ENCODE results near the gene TLE5. TPM values are rescaled to one million over a fixed set of nuclear protein-coding genes. Genes with fewer than 3 reads are reported as not detected.

Gene TLE5
- 612 and 690 TPM in 2 replicates for total RNA-seq
- 446 and 487 TPM in 2 replicates for polyA plus RNA-seq

GRCh38 chr19:3062165-3063105 is at the start of gene TLE5:
Gene TLE5, minus strand, starts transcription at chr19:3062495. Its CDS starts 295 bp downstream, at chr19:3062200.
- Histone ChIP-seq H3K27ac (peak within 1 kb of the TSS; percentile 85), H3K36me3 (peaks cover 14% of the 10 kb centered on the region), H3K27me3 (no peaks in the 10 kb centered on the region), H3K9me3 (ENCODE audit: low read depth) (no peaks in the 10 kb centered on the region), H3K4me1 (ENCODE audit: low read depth) (peaks cover 5% of the 10 kb centered on the region), H3K4me3 (peak within 1 kb of the TSS; percentile 61)
- peak; percentile 67 to 73 for DNase-seq (ENCODE audit: low read depth in 1 of 2, low spot score in 1 of 2)
- TF ChIP-seq CTCF (IDR thresholded peaks at IDR 0.05; ENCODE audit: low read depth, low read length), result no peak

- no peak for TF ChIP-seq CTCF (IDR thresholded peaks at IDR 0.05; ENCODE audit: low read depth, low read length)
Measured at GRCh38 chr19:3111586-3112247, 49.4 kb upstream of the TLE5 start.

GRCh38 chr19:3110126-3110825 is 48.0 kb upstream of the TLE5 start:
- Histone ChIP-seq H3K27ac (no peak overlapping the region), H3K4me3 (no peak overlapping the region), H3K27me3 (no peaks in the 10 kb centered on the region), H3K36me3 (no peaks in the 10 kb centered on the region), H3K4me1 (ENCODE audit: low read depth) (no peaks in the 10 kb centered on the region), H3K9me3 (ENCODE audit: low read depth) (no peaks in the 10 kb centered on the region)
- no peak for DNase-seq (ENCODE audit: low read depth in 1 of 2, low spot score in 1 of 2)
- no peak for TF ChIP-seq CTCF (IDR thresholded peaks at IDR 0.05; ENCODE audit: low read depth, low read length)

More at GRCh38 chr19:3111586-3112247, 49.4 kb upstream of the TLE5 start:
- Histone ChIP-seq H3K36me3 (no peaks in the 10 kb centered on the region), H3K4me1 (ENCODE audit: low read depth) (no peaks in the 10 kb centered on the region), H3K4me3 (no peak overlapping the region), H3K27me3 (no peaks in the 10 kb centered on the region), H3K9me3 (ENCODE audit: low read depth) (no peaks in the 10 kb centered on the region), H3K27ac (no peak overlapping the region)
- DNase-seq (ENCODE audit: low read depth in 1 of 2, low spot score in 1 of 2), result no peak

GRCh38 chr19:3109491-3109890 is 47.2 kb upstream of the TLE5 start:
- Histone ChIP-seq H3K9me3 (ENCODE audit: low read depth) (no peaks in the 10 kb centered on the region), H3K4me1 (ENCODE audit: low read depth) (no peaks in the 10 kb centered on the region), H3K27ac (no peak overlapping the region), H3K36me3 (no peaks in the 10 kb centered on the region), H3K27me3 (no peaks in the 10 kb centered on the region), H3K4me3 (no peak overlapping the region)
- DNase-seq (ENCODE audit: low read depth in 1 of 2, low spot score in 1 of 2), result no peak
- no peak for TF ChIP-seq CTCF (IDR thresholded peaks at IDR 0.05; ENCODE audit: low read depth, low read length)

GRCh38 chr19:3108775-3109174 is 46.5 kb upstream of the TLE5 start:
- no peaks in the 10 kb centered on the region for H3K9me3 ChIP-seq (ENCODE audit: low read depth)
- H3K27me3 ChIP-seq, result no peaks in the 10 kb centered on the region
- H3K27ac ChIP-seq, result no peak overlapping the region
- peak; percentile 68 to 75 for DNase-seq (ENCODE audit: low read depth in 1 of 2, low spot score in 1 of 2)
- TF ChIP-seq CTCF (IDR thresholded peaks at IDR 0.05; ENCODE audit: low read depth, low read length), result peak; percentile 89
- H3K4me3 ChIP-seq, result no peak overlapping the region
- H3K4me1 ChIP-seq (ENCODE audit: low read depth), result no peaks in the 10 kb centered on the region
- H3K36me3 ChIP-seq, result no peaks in the 10 kb centered on the region
